Activated CD8-positive, alpha-beta T cell treated with anti-CD3 and anti-CD28 coated beads for 36 hours (primary cell): ENCODE results near the gene TIMP2. TPM values are rescaled to one million over a fixed set of nuclear protein-coding genes. Genes with fewer than 3 reads are reported as not detected.

Experiments used
- ATAC-seq: fragments of 200-7000 bp; cut with Tn5 transposase; one replicate; pipeline ENCODE4 v1.10.0; 2021; ENCODE audit warnings: mild to moderate bottlenecking, moderate library complexity
- CTCF ChIA-PET: fragments of 350-600 bp; sonication (Branson Sonifier 250); formaldehyde crosslinking; loops from one replicate; lab custom pipeline; 2021; ENCODE audit warnings: antibody characterized with exemption; lab: Charles Lee
- POLR2A ChIA-PET: fragments of 350-600 bp; sonication (Branson Sonifier 250); formaldehyde crosslinking; loops from one replicate; lab custom pipeline; 2021; ENCODE audit warnings: antibody characterized with exemption; lab: Charles Lee
- DNase-seq: peaks from one replicate; pipeline ENCODE4 v3.0.0-alpha.2; 2020
- H3K27ac Mint-ChIP-seq: one replicate; pipeline ENCODE4 v1.8.0; 2021; ENCODE audit warnings: mild to moderate bottlenecking, mixed read lengths
- H3K27me3 Mint-ChIP-seq: one replicate; pipeline ENCODE4 v1.8.0; 2021; ENCODE audit warnings: mixed read lengths
- H3K36me3 Mint-ChIP-seq: one replicate; pipeline ENCODE4 v1.8.0; 2021; ENCODE audit warnings: low read depth, mixed read lengths
- H3K4me1 Mint-ChIP-seq: one replicate; pipeline ENCODE4 v1.8.0; 2021; ENCODE audit warnings: low read depth, mixed read lengths
- H3K4me3 Mint-ChIP-seq: one replicate; pipeline ENCODE4 v1.8.0; 2021; ENCODE audit warnings: mild to moderate bottlenecking, moderate library complexity, mixed read lengths
- H3K9me3 Mint-ChIP-seq: one replicate; pipeline ENCODE4 v1.8.0; 2021; ENCODE audit warnings: mixed read lengths
- intact Hi-C: fragments of 100-400 bp; cut with micrococcal nuclease; formaldehyde crosslinking; loops from one replicate; pipeline ENCODE4 v1.10.0; 2022
- total RNA-seq, 2 experiments: library from RNA; stranded (reverse); gene quantifications; one replicate each; pipeline ENCODE4 v1.2.3, GENCODE V29; 2021
- TF ChIP-seq, protein P1 (sequence below): fragments of 200-600 bp; IDR thresholded peaks from one replicate; pipeline ENCODE4 v1.8.0; 2022; ENCODE audit warnings: antibody characterized with exemption, mild to moderate bottlenecking

Gene TIMP2
- total RNA-seq, 2 experiments from 2014 or later: 2.4 to 2.5 TPM

DNA sequence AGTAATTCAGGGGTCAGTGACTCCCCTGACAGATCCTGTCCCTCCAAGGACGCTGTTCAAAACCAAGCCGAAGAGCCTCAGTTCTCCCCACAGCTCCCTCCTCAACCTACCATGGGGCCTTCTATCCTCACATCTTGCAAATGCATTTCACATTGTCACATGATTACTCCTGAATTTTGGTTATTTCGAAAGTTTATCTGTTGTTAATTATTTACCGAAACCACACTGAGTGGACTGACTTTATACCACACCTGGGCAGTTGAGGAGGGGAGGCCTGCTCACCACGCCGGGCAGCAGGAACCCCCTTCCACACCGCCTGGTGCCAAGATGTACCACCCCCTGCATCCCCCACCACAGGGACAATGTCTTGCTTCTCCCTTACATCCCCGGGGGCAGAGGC is 4.7 kb downstream of the TIMP2 start:
- TF ChIP-seq, protein P1, sequence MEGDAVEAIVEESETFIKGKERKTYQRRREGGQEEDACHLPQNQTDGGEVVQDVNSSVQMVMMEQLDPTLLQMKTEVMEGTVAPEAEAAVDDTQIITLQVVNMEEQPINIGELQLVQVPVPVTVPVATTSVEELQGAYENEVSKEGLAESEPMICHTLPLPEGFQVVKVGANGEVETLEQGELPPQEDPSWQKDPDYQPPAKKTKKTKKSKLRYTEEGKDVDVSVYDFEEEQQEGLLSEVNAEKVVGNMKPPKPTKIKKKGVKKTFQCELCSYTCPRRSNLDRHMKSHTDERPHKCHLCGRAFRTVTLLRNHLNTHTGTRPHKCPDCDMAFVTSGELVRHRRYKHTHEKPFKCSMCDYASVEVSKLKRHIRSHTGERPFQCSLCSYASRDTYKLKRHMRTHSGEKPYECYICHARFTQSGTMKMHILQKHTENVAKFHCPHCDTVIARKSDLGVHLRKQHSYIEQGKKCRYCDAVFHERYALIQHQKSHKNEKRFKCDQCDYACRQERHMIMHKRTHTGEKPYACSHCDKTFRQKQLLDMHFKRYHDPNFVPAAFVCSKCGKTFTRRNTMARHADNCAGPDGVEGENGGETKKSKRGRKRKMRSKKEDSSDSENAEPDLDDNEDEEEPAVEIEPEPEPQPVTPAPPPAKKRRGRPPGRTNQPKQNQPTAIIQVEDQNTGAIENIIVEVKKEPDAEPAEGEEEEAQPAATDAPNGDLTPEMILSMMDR: no peak
- ATAC-seq (no peak), DNase-seq (no peak)
- Mint-ChIP-seq H3K27ac (no peak overlapping the region), H3K36me3 (no peaks in the 10 kb centered on the region), H3K27me3 (peaks cover 2% of the 10 kb centered on the region), H3K9me3 (no peaks in the 10 kb centered on the region), H3K4me1 (peaks cover 36% of the 10 kb centered on the region), H3K4me3 (no peak overlapping the region)
- ChIA-PET POLR2A (no interaction called here), CTCF (no interaction called here)
- intact Hi-C loops: no loop called here

DNA sequence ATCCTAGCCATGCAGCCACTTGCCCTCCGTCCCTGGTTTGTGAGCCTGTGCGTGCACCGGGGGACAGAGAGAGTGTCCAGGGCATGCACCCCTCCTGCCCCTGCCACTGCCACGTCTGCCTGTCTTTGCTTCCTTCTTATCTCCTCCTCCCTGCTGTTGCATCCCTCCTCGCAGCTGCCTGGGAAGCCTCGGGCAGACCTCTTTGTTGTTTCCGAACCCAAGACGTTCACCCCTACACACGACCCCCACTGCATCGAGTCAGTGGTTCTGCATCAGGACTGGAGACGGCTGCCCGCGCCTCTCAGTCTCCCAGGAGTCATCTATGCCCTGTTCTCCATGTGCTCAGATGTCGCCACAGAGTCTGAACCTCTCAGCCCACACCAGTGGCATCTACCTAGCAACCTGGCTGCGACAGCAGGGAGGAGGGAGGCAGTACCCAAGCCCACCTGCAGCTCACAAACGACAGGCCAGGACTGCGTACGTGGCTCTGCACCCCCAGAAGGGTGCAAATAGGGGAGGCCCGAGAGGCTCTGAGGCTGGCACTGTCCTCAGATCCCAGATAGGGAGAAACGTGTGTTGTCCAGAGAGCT is 5.2 kb downstream of the TIMP2 start:
- DNase-seq (no peak), ATAC-seq (no peak)
- no peaks in the 10 kb centered on the region for H3K9me3 Mint-ChIP-seq
- CTCF ChIA-PET: no interaction called here
- no peak overlapping the region for H3K27ac Mint-ChIP-seq
- TF ChIP-seq, protein P1: no peak
- POLR2A ChIA-PET: no interaction called here
- H3K4me3 Mint-ChIP-seq: no peak overlapping the region
- intact Hi-C loops: no loop called here
- peaks cover 2% of the 10 kb centered on the region for H3K27me3 Mint-ChIP-seq
- no peaks in the 10 kb centered on the region for H3K36me3 Mint-ChIP-seq
- peaks cover 36% of the 10 kb centered on the region for H3K4me1 Mint-ChIP-seq

DNA sequence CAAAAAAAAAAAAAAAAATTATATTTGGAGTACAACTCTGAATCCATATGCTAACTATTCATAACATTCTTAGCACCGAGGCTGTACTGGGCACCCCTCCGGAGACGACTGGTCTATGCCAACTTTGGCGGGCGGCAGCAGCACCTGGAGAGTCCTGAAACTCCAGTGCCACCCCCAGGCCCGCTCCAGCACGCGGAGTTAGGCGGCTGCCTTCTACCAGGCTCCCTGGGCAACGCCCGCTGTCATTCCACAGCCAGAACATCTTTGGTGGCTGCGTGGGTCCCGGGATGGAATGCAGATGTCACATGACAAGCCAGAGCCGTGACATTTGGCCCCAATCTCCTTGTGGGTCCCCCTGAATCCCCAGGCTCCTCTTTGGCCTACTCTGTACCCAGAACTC is 6.2 kb downstream of the TIMP2 start:
- Mint-ChIP-seq H3K27me3 (peaks cover 2% of the 10 kb centered on the region), H3K4me1 (peaks cover 34% of the 10 kb centered on the region), H3K36me3 (no peaks in the 10 kb centered on the region), H3K9me3 (no peaks in the 10 kb centered on the region), H3K27ac (no peak overlapping the region), H3K4me3 (no peak overlapping the region)
- TF ChIP-seq, protein P1: no peak
- no peak for ATAC-seq
- intact Hi-C loops: no loop called here
- no peak for DNase-seq
- CTCF ChIA-PET: no interaction called here
- POLR2A ChIA-PET: no interaction called here

DNA sequence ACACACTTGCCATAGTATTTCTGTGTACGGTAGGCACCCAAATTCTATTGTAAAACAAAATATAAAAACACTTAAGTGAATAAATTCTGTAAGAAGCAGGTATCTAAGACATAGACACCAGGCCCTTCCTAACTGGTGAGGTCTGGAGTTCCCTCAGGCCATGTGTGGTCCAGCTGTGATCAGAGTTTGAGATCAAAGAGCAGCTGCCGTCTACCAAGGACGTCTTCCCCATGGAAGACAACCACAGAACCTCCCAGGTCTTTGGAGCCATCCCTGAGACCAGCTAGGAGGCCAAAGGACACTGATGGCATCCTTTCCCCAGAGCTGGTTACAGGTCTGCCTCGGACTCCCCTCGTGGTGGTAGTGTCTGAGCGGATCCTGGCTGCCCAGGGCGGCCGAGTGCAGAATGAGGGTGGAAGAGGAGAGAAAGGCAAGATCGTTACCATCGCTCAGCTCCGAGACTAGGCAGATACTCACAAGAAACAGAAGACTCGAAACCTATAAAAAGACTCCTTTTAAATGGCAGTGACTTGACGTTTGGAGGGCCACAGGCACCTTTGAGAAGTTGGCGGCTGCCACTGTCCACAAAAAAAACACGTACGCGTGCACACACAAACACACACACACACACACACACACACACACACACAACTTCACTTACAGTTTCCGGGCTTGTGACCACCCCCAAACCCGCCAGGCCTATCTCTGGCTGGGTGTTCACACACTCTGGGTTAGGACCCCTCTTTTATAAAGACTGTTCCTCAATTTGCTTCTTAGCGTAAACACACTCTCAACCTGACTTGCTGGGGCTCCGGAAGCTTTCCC is 7.5 kb downstream of the TIMP2 start:
- CTCF ChIA-PET: interaction anchor here (1.5 to 2.2 kb wide), 2 partner anchors 52 to 54 kb away, joined by 5 to 8 read pairs; no protein-coding TSS in a partner anchor
- no peak for DNase-seq
- peak overlapping the region; percentile 50 for H3K4me3 Mint-ChIP-seq

More for the DNA sequence above, 7.5 kb downstream of the TIMP2 start:
- Mint-ChIP-seq H3K4me1 (peaks cover 22% of the 10 kb centered on the region), H3K36me3 (no peaks in the 10 kb centered on the region), H3K27ac (peak overlapping the region; percentile 65), H3K27me3 (no peaks in the 10 kb centered on the region), H3K9me3 (no peaks in the 10 kb centered on the region)
- POLR2A ChIA-PET: interaction anchor here (0.9 kb wide), 1 partner anchor 16 kb away, joined by 3 read pairs; no protein-coding TSS in a partner anchor
- TF ChIP-seq, protein P1: no peak
- intact Hi-C loops: no loop called here
- ATAC-seq: no peak
